Islet precursor cell (in vitro differentiated cells): ENCODE data around the gene PAFAH1B2.
A peak's percentile ranks its signal among the peaks of the same experiment; 100 is the strongest.
"Not testable (repeated sequence)": the region's sequence is repeated elsewhere in the genome, so short reads cannot be mapped to it uniquely, and the experiment has no call there.

ENCODE experiments used
- DNase-seq: peaks from one replicate; pipeline ENCODE4 v3.0.0-alpha.2; 2018

Gene PAFAH1B2

DNA sequence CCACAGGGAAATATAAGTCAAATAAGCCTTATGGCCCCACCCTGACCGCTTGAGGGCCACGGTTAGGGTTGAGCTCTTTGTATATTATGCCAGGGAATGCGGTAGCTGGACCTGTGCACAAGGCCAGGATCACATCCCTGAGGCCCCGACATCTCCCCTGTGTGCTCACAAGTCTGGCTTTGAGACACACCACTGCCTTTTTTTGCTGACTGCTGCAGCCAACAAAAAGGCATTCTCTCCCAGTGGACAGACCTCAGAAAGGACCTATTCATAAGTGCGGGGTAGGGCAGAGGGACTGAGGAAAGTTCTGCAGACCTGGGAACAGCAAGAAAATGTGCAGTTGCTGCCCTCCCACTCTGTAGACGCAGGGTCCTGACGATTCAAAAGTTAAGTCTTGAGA, 31.0 kb downstream of the PAFAH1B2 start:
- DNase-seq, result peak; percentile 69

GRCh38 chr11:117175781-117176180, 31.7 kb downstream of the PAFAH1B2 start:
- DNase-seq, result no peak

DNA sequence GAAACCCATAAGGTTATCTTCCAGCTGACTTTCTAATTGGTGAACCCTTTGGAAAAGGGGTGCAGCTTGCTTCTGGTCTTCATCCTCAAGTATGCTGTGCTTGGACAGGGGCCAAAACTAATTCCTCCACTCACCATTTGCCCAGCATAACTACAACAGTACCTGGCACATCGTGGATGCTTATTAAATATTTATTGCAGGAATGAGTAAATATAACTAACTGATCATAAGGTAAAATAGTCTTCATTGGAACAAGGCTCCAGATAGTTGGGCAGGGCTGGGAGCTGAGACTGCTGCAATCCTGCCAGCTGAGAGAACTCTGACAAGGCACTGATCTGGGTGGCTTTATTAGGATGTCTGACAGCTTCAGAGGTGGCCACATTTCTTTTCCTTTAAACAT, 32.1 kb downstream of the PAFAH1B2 start:
- no peak for DNase-seq

- no peak for DNase-seq
These were observed 33.6 kb downstream of the PAFAH1B2 start for GRCh38 chr11:117177534-117178209.

DNA sequence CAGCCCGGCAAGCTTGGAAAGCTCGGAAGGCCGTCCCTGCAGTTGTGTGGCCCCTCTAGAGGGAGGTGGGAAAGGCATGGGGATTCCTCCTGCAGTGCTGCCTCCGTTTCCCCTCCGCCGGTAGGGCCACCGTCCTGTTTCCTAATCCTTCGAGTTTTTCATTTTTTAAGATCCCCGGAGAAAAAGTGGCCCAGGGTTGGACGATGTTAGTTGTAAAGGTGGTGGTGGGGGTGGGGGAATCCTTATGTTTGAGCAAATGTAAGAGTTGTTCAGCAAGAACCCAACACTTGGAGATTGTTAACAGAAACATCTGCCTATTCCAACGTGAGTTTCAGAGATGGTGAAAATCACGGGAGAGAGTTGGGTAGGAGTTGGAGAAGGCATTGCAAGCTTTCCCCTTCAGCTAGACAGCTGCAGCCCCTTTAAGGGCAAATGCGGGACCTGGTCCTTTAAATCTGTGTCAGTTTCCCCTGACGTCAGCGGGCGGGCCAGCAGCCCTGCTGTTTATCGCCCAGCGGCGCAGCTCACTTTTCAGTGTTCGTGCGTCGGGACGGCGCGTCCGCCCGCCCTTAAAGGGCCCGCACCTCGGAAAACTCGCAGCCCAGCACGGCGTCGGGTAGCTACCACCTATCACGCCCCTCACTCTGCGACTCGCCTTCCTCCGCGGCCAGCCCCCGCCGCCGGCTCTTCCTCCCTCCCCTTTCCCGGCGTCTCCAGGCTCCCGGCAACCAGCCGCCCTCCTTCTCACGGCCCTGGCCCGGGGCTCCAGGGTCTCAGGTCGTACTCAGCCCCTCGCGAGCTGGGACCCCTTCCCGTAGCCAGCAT, 34.3 kb downstream of the PAFAH1B2 start, which contains the start of gene SIDT2:
TSS of gene SIDT2 (plus strand) at position 534 of the 825 bp plus-strand sequence. CDS start 521 bp downstream, outside the sequence.
- DNase-seq, result peak; percentile 98

DNA sequence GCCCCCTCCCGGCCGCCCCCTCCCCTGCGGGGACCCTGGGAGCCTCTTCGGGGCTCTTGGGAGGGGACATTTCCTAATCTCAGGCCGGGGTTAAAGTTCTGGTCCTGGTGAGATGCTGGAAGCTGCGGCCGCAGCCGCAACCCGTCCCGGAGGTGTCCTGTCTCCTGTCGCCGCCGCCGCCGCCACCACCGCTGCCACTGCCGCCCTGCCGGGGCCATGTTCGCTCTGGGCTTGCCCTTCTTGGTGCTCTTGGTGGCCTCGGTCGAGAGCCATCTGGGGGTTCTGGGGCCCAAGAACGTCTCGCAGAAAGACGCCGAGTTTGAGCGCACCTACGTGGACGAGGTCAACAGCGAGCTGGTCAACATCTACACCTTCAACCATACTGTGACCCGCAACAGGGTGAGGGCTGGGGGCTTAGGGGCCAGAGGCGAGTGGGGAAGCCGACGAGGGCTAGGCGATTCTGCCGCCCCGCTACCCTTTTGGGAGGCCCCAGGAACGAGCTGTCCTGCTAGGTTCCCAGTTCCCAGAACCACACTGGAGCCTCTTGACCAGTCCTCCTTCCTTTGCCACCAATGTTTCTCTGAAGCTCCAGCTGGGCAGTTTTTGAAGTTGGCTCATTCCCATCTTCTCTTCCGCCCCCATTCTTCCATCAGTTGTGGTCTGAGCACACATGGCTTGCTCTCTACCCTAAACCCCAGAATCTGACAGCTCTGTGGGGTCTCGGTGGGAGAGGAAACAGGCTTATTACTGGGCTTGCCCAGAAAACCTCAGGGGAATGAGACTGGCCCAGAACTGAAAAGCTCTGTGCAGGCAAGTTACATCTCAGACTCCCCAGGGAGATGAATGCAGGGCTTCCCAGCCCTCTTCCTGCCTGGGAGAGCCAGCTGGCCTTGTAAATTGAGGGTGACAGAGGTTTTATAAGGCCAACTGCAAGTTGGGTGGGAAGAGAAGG, 35.2 kb downstream of the PAFAH1B2 start:
- peak; percentile 53 for DNase-seq

- DNase-seq, result peak; percentile 51
These were observed 35.9 kb downstream of the PAFAH1B2 start for GRCh38 chr11:117180020-117180419.

DNA sequence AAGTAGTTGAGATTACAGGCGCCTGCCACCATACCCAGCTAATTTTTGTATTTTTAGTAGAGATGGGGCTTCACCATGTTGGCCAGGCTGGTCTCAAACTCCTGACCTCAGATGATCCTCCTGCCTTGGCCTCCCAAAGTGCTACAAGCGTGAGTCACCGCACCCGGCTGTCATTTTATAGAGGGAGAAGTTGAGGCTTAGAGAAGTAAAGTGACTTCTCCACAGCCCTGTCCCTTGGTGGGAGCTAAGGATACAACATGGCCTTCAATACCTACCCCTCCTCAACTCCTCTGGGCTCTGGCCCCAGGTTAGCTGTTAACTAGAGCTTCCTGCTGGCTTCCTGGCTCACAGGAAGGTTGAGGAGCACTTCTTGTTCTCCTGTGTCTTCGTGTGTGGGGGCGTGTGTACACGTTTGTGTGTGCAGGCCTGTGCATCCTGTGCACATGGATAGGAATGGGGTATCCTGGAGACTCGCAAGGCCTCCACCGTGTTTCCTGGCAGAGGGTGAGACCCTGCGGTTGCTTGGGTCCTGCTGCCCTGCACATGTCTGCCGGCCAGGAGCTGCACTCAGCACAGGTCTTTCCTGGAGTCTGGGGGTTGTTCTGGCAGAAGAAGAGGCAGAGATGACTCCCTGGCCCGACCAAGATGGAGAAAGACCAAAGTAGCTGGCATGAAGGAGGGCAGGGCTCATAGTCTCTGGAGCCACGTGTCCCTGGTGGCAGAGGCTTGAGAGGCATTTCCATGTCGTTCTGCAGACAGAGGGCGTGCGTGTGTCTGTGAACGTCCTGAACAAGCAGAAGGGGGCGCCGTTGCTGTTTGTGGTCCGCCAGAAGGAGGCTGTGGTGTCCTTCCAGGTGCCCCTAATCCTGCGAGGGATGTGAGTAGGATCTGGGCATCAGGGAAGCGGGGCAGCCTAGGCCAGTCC, 36.8 kb downstream of the PAFAH1B2 start:
- peak; percentile 90 for DNase-seq

DNA sequence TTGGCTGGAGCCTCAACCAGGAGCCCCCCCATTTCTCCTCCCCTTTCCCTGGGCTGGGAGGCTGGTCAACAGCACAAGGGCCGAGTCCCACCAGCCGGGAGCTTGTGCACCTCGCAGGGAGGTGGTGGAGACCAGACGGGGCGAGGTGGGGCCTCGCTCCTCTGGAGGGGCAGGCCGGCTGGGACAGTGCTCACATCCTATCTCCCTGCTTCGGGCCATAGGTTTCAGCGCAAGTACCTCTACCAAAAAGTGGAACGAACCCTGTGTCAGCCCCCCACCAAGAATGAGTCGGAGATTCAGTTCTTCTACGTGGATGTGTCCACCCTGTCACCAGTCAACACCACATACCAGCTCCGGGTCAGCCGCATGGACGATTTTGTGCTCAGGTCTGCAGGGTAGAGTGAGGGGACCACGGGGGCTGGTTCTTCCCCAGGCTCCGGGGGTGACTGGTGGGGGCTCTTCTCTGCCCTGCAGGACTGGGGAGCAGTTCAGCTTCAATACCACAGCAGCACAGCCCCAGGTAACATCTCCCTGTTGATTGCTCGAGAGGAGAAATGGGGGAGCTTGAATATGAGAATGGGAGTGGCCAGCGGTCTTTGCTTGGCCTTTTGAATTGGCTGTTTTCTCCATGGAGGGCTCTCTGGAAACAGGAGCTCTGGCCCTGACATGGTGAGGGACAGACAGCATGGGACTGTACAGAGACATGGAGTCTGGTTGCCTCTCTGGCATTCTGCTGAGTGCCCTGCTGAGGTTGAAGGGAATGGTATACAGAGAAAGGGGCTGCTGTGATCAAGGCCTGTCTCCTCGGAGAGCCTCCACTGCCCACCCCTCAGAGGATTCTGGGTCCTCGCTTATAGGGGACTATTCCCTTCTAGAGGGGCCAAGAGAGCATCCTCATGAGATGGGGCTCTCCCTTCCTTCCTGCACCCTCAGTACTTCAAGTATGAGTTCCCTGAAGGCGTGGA, 37.8 kb downstream of the PAFAH1B2 start:
- no peak for DNase-seq

DNA sequence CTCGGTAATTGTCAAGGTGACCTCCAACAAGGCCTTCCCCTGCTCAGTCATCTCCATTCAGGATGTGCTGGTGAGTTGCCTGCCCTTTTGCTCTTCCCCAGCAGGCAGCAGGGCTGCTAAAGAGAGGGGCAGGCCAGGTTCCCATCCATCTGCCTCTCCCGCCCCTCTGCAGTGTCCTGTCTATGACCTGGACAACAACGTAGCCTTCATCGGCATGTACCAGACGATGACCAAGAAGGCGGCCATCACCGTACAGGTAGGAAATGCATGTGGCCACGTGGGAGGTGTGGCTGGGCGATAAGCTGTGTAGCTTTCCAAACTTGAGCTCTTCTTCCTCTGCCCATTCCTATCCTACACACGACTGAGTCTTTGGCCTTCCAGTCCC, 38.5 kb downstream of the PAFAH1B2 start:
- DNase-seq, result no peak

DNA sequence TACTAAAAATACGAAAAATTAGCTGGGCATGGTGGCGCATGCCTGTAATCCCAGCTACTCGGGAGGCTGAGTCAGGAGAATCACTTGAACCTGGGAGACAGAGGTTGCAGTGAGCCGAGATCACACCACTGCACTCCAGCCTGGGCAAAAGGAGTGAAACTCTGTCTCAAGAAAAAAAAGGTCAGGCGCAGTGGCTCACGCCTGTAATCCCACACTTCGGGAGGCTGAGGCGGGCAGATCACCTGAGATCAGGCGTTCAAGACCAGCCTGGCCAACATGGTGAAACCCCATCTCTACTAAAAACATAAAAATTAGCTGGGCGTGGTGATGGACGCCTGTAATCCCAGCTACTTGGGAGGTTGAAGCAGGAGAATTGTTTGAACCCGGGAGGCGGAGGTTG, 39.1 kb downstream of the PAFAH1B2 start:
- DNase-seq, result not testable (repeated sequence)

GRCh38 chr11:117183724-117184349, 39.8 kb downstream of the PAFAH1B2 start:
- DNase-seq, result peak; percentile 54

- no peak for DNase-seq
These were observed 41.8 kb downstream of the PAFAH1B2 start for GRCh38 chr11:117185736-117186430.

GRCh38 chr11:117186431-117186761, 42.3 kb downstream of the PAFAH1B2 start:
- DNase-seq, result no peak

GRCh38 chr11:117187007-117187406, 42.9 kb downstream of the PAFAH1B2 start:
- peak; percentile 53 for DNase-seq

DNA sequence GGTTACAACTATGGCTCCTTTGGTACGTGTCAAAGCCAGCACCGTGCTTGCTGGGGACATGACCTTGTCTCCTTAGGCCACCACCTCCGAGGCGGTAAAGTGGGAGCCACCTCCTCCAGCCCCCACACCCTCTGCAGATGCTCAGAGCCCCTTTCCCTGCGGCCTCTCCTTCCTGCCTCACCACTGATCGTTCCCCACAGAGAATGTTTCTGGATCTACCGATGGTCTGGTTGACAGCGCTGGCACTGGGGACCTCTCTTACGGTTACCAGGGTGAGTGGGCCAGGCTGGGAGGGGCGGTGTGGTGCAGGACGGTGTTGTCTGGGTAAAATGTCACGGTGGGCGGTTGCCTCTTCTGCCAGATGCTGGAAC, 43.3 kb downstream of the PAFAH1B2 start:
- DNase-seq, result peak; percentile 43

DNA sequence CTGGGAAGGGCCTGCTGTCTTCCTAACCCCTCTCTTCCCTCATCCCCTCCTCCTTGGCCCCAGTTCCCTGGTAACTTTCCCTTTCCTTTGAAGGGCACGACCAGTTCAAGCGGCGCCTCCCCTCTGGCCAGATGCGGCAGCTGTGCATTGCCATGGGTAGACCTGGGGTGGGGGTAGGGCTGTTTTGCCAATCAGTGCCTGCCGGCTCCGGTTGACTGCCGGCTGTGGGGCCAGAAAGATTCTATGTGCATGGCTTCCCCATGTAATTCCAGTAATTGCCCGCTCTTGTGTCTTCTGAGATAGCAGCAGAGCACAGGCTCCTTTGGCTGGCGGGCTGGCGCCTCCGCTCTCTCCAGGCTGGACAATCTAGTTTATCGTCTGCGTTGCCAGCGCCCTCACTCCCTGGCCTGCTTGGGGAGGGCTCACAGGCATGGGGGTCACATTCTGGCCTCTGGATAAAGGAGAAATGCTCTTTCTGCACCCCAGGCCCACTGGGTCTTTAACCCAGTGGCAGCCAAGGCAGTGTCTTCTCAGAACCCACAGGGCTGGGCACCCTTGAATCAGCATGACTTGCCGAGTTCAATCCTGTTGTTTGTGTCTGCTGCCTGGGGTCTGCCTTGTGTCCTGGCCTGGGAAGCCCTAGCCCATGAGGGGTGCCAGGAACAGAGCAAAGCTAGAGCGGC, 43.9 kb downstream of the PAFAH1B2 start:
- DNase-seq, result no peak

- DNase-seq, result peak; percentile 43
These were observed 44.6 kb downstream of the PAFAH1B2 start for GRCh38 chr11:117188620-117189081.
